GM12878 (cell line): Measurements from ENCODE around the gene GADD45A. TPM values are rescaled to one million over a fixed set of nuclear protein-coding genes. Genes with fewer than 3 reads are reported as not detected.

Source experiments
- ATAC-seq: fragments of 200-7000 bp; cut with Tn5 transposase; 3 replicates; pipeline ENCODE4 v1.9.1; 2020; ENCODE audit warnings: mild to moderate bottlenecking, moderate library complexity
- BruUV-seq: library from RNA; stranded (reverse); fragments of 400-500 nt; replicated peaks from 2 replicates; lab custom pipeline; 2021; lab: Mats Ljungman, UMichigan
- CTCF ChIA-PET: fragments of 300-600 bp; sonication (Branson Sonifier 250); formaldehyde crosslinking; extraction: SDS; loops from one replicate; lab custom pipeline; 2021; ENCODE audit warnings: inconsistent platforms; lab: Yijun Ruan, JAX
- POLR2A ChIA-PET: fragments of 350-600 bp; formaldehyde crosslinking; extraction: SDS; loops from one replicate; lab custom pipeline; 2021; ENCODE audit warnings: inconsistent platforms; lab: Charles Lee
- RAD21 ChIA-PET: fragments of 300-600 bp; sonication (Branson Sonifier 250); formaldehyde crosslinking; loops from one replicate; lab custom pipeline; 2023; ENCODE audit warnings: antibody characterized with exemption; ENCODE audit not compliant: unreplicated experiment; lab: Charles Lee
- SMC1A ChIA-PET: fragments of 300-600 bp; sonication (Branson Sonifier 250); formaldehyde crosslinking; loops from one replicate; lab custom pipeline; 2023; ENCODE audit not compliant: unreplicated experiment, uncharacterized antibody; lab: Charles Lee
- DNase-seq: peaks from one replicate; pipeline ENCODE4 v3.0.0-alpha.2; 2011; ENCODE audit warnings: low read depth, low spot score
- FAIRE-seq: peaks from 3 replicates; lab custom pipeline; 2011; peaks lifted over from hg19 to GRCh38; lab: Jason Lieb, UNC
- H2AFZ ChIP-seq: 2 replicates; pipeline ENCODE4 v1.6.0; 2011; ENCODE audit warnings: low read depth, low read length, control low read depth; ENCODE audit not compliant: control insufficient read depth
- H3K27ac ChIP-seq: 2 replicates; pipeline ENCODE4 v1.5.1; 2011; ENCODE audit warnings: control low read depth; ENCODE audit not compliant: control insufficient read depth, insufficient read depth
- H3K27me3 ChIP-seq, 2 experiments: replicated peaks in 1 of 2; 2 replicates each; pipeline versions ENCODE4 v1.6.0 to v1.6.1; 2011; ENCODE audit warnings: low read length in 1 of 2; ENCODE audit not compliant: control insufficient read depth in 2 of 2, insufficient read depth in 2 of 2
- H3K36me3 ChIP-seq, 2 experiments: 2 replicates each; pipeline ENCODE4 v1.5.1; 2011; ENCODE audit warnings: low read length in 1 of 2; ENCODE audit not compliant: control insufficient read depth in 2 of 2, insufficient read depth in 2 of 2
- H3K4me1 ChIP-seq: 2 replicates; pipeline ENCODE4 v1.6.1; 2011; ENCODE audit warnings: mild to moderate bottlenecking, low read length, moderate library complexity, mixed read lengths; ENCODE audit not compliant: control insufficient read depth, insufficient read depth
- H3K4me2 ChIP-seq: 2 replicates; pipeline ENCODE4 v1.6.0; 2011; ENCODE audit warnings: control low read depth; ENCODE audit not compliant: control insufficient read depth, insufficient read depth
- H3K4me3 ChIP-seq: fragments of 200-600 bp; sonication (generic); 2 replicates; pipeline ENCODE4 v1.5.1; 2016
- H3K79me2 ChIP-seq: 2 replicates; pipeline ENCODE4 v1.6.0; 2011; ENCODE audit warnings: low read length; ENCODE audit not compliant: control insufficient read depth, insufficient read depth
- H3K9ac ChIP-seq: 2 replicates; pipeline ENCODE4 v1.8.0; 2011; ENCODE audit warnings: low read length, control low read depth, mixed read lengths; ENCODE audit not compliant: control insufficient read depth, insufficient read depth
- H3K9me3 ChIP-seq: replicated peaks from 3 replicates; pipeline ENCODE4 v1.5.1; 2011; ENCODE audit warnings: mild to moderate bottlenecking, low read length; ENCODE audit not compliant: control insufficient read depth, insufficient read depth
- H4K20me1 ChIP-seq: 2 replicates; pipeline ENCODE4 v1.6.0; 2011; ENCODE audit not compliant: control insufficient read depth, insufficient read depth
- ATF7 ChIP-seq: fragments of 450-650 bp; IDR thresholded peaks from 2 replicates; pipeline ENCODE4 v1.6.1; 2016; ENCODE audit warnings: low read depth, mild to moderate bottlenecking
- CBX3 ChIP-seq: fragments of 200-600 bp; sonication (generic); IDR thresholded peaks from 2 replicates; pipeline ENCODE4 v1.6.1; 2016; ENCODE audit warnings: low read depth, borderline replicate concordance
- NR2F1 ChIP-seq: fragments of 450-650 bp; conservative IDR thresholded peaks from 2 replicates; pipeline ENCODE4 v1.6.1; 2017; ENCODE audit warnings: mild to moderate bottlenecking
- NRF1 ChIP-seq: conservative IDR thresholded peaks from 2 replicates; pipeline ENCODE4 v1.6.1; 2011; ENCODE audit warnings: mild to moderate bottlenecking, low read depth, low read length, improper control_type of control experiment
- SREBF2 ChIP-seq: IDR thresholded peaks from 2 replicates; pipeline ENCODE4 v1.6.1; 2012; ENCODE audit warnings: mild to moderate bottlenecking, low read length
- TCF7 ChIP-seq: IDR thresholded peaks from 2 replicates; pipeline ENCODE4 v1.6.1; 2014; ENCODE audit warnings: antibody characterized with exemption, borderline replicate concordance
- ZSCAN29 ChIP-seq: fragments of 450-650 bp; IDR thresholded peaks from 2 replicates; pipeline ENCODE4 v1.6.1; 2017; ENCODE audit warnings: mild to moderate bottlenecking, moderate library complexity
- WGBS: methylation state at CpG from one replicate; pipeline ENCODE4 v1.1.6; 2016; ENCODE audit warnings: low lambda C conversion rate; ENCODE audit not compliant: insufficient replicate concordance, insufficient coverage; ENCODE audit errors: missing lambda C conversion rate; 5-methylcytosine and 5-hydroxymethylcytosine counted together
- in situ Hi-C: fragments of 300-500 bp; cut with MboI; formaldehyde crosslinking; loops from 9 replicates; pipeline ENCODE4 v1.14.3; 2018; ENCODE audit warnings: mixed read lengths
- intact Hi-C: fragments of 100-400 bp; cut with micrococcal nuclease; formaldehyde crosslinking; loops from one replicate; pipeline ENCODE4 v1.14.2; 2022; ENCODE audit not compliant: unreplicated experiment
- polyA plus RNA-seq, 11 experiments: library from polyadenylated mRNA; depleted of rRNA in 4 of 11; unstranded in 6 of 11; stranded (reverse) in 5 of 11; fragments of >200 nt; fragmentation: Nextera tagmentation in 4 of 11; fragmentation: Illumina TruSeq in 1 of 11; extraction: Ambion mirVana in 4 of 11; extraction: Trizol in 1 of 11; gene quantifications; 1 replicate in 1 of 11; 2 replicates in 10 of 11; pipeline versions ENCODE4 v1.2.1 to v1.2.3, GENCODE V29; 2011 to 2016; ENCODE audit warnings: inconsistent platforms in 2 of 11, missing spikeins in 2 of 11, low read depth in 1 of 11
- total RNA-seq, 4 experiments: library from RNA; depleted of rRNA in 3 of 4; stranded (reverse); fragments of >200 nt in 3 of 4; fragmentation: Illumina TruSeq in 1 of 4; extraction: Trizol in 1 of 4; gene quantifications; 2 replicates each; pipeline versions ENCODE4 v1.2.1 to v1.2.3, GENCODE V29; 2013 to 2021
- TF ChIP-seq, protein P1 (sequence below): fragments of 450-650 bp; IDR thresholded peaks from 2 replicates; pipeline ENCODE4 v1.6.1; 2018; ENCODE audit warnings: borderline replicate concordance, mild to moderate bottlenecking; ENCODE audit not compliant: partially characterized antibody

Gene GADD45A
- total and polyA plus RNA-seq, 10 of the 15 experiments (the other 5 are each of a cell fraction or from before 2014, with no cell fraction given), result 4.7 to 48.9 (median 18.5) TPM

DNA sequence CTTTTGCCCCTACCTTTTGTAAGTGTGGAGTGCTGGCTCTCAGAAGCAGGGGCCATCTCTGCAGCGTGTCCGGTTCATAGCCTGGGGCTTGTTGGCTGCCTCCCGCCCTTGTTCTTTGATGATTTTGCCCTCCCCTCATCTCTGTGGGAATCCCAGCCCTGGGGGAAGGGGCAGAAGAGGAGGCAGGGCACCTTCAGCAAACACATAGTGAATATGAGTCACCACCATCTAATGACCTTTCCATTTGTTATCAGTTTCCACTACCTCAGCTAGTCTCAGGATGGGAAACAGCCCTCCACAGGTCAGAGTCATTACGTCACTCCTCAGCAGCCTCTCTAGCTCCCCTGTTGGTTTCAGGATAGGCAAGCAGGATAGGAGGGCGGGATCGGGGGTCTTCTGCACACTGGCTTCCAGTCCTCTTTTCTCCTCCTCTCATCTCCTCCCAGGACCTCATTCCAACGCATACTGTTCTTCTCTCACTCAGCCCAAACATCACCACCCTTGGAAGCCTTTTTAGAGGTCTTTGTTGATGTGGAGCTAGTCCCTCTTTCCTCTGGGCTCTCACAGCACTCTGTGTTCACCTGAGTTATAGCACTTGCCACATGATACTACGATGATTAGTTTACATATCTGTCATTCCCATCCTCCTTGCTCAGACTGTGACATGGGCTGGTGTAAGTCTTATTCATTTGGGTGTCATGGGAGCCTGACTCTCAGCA, 15.8 kb downstream of the GADD45A start:
- no peaks in the 10 kb centered on the region for H3K79me2 ChIP-seq
- no peaks in the 10 kb centered on the region; a peak in 2 of 4 replicates for H3K27me3 ChIP-seq
- no peak overlapping the region for H3K4me3 ChIP-seq
- DNase-seq (no peak), FAIRE-seq (no peak), ATAC-seq (peak; percentile 79)
- TF ChIP-seq TCF7 (no peak), NR2F1 (0 out of 2 replicates have a peak, but pooled peaks have one; percentile 9), ATF7 (peak; percentile 64; the same call in 1 of the 2 replicates), SREBF2 (no peak), CBX3 (no peak), NRF1 (no peak), ZSCAN29 (no peak)
- TF ChIP-seq, protein P1, sequence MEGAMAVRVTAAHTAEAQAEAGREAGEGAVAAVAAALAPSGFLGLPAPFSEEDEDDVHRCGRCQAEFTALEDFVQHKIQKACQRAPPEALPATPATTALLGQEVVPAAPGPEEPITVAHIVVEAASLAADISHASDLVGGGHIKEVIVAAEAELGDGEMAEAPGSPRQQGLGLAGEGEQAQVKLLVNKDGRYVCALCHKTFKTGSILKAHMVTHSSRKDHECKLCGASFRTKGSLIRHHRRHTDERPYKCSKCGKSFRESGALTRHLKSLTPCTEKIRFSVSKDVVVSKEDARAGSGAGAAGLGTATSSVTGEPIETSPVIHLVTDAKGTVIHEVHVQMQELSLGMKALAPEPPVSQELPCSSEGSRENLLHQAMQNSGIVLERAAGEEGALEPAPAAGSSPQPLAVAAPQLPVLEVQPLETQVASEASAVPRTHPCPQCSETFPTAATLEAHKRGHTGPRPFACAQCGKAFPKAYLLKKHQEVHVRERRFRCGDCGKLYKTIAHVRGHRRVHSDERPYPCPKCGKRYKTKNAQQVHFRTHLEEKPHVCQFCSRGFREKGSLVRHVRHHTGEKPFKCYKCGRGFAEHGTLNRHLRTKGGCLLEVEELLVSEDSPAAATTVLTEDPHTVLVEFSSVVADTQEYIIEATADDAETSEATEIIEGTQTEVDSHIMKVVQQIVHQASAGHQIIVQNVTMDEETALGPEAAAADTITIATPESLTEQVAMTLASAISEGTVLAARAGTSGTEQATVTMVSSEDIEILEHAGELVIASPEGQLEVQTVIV, result no peak
- no peaks in the 10 kb centered on the region for H3K9me3 ChIP-seq
- H3K27ac ChIP-seq, result no peak overlapping the region
- ChIA-PET SMC1A (interaction anchor here (0.9 to 2.4 kb wide), 9 partner anchors 10 to 68 kb away, joined by 3 to 9 read pairs (median 4); no protein-coding TSS in a partner anchor), POLR2A (no interaction called here), RAD21 (interaction anchor here (1.3 to 2.0 kb wide), 2 partner anchors 23 to 59 kb away, joined by 4 to 6 read pairs; no protein-coding TSS in a partner anchor), CTCF (interaction anchor here (0.6 to 1.7 kb wide), 10 partner anchors 8 to 489 kb away, joined by 3 to 8 read pairs (median 4); no protein-coding TSS in a partner anchor)
- no peak overlapping the region for H2AFZ ChIP-seq
- H3K9ac ChIP-seq, result no peak overlapping the region
- BruUV-seq, result no TSS peak
- no peaks in the 10 kb centered on the region for H3K4me1 ChIP-seq
- in situ Hi-C loops (no loop called here), intact Hi-C loops (no loop called here)
- 49% methylated on average over 7 of the region's 8 CpGs for WGBS
- H3K36me3 ChIP-seq, result no peaks in the 10 kb centered on the region
- H4K20me1 ChIP-seq, result no peaks in the 10 kb centered on the region
- H3K4me2 ChIP-seq, result no peak overlapping the region
